AG04450 (cell line): Measurements from ENCODE around the gene MACROH2A2. TPM values are rescaled to one million over a fixed set of nuclear protein-coding genes. Genes with fewer than 3 reads are reported as not detected.

Source experiments
- CTCF ChIA-PET: fragments of 300-600, 350-600 bp; formaldehyde crosslinking; extraction: SDS; loops from one replicate; lab custom pipeline; 2022; ENCODE audit warnings: antibody characterized with exemption, inconsistent platforms; lab: Charles Lee
- POLR2A ChIA-PET: fragments of 350-600 bp; formaldehyde crosslinking; extraction: SDS; loops from one replicate; lab custom pipeline; 2021; ENCODE audit warnings: antibody characterized with exemption, inconsistent platforms; lab: Yijun Ruan, JAX
- DNase-seq: peaks from one replicate; pipeline ENCODE4 v3.0.0-alpha.2; 2011; ENCODE audit warnings: low read depth, low spot score
- H3K27ac ChIP-seq: one replicate; pipeline ENCODE4 v1.5.1; 2012; ENCODE audit warnings: low read depth, low read length, control low read depth
- H3K27me3 ChIP-seq: one replicate; pipeline ENCODE4 v1.6.0; 2012; ENCODE audit warnings: low read length; ENCODE audit not compliant: control insufficient read depth, insufficient read depth
- H3K4me3 ChIP-seq: 2 replicates; pipeline ENCODE4 v1.5.1; 2011; ENCODE audit warnings: mild to moderate bottlenecking, low read depth, low read length, control low read depth
- H3K9me3 ChIP-seq: 2 replicates; pipeline ENCODE4 v1.5.1; 2012; ENCODE audit warnings: low read length; ENCODE audit not compliant: control insufficient read depth, insufficient read depth
- CTCF ChIP-seq: IDR thresholded peaks from 2 replicates; pipeline ENCODE4 v1.5.1; 2011; ENCODE audit warnings: low read depth, low read length, control low read depth, inconsistent platforms
- polyA plus RNA-seq: library from polyadenylated mRNA; depleted of rRNA; stranded (reverse); fragments of >200 nt; gene quantifications from 2 replicates; pipeline ENCODE4 v1.2.3, GENCODE V29; 2011

Gene MACROH2A2
- polyA plus RNA-seq, 1 experiment = 21.8 TPM

DNA sequence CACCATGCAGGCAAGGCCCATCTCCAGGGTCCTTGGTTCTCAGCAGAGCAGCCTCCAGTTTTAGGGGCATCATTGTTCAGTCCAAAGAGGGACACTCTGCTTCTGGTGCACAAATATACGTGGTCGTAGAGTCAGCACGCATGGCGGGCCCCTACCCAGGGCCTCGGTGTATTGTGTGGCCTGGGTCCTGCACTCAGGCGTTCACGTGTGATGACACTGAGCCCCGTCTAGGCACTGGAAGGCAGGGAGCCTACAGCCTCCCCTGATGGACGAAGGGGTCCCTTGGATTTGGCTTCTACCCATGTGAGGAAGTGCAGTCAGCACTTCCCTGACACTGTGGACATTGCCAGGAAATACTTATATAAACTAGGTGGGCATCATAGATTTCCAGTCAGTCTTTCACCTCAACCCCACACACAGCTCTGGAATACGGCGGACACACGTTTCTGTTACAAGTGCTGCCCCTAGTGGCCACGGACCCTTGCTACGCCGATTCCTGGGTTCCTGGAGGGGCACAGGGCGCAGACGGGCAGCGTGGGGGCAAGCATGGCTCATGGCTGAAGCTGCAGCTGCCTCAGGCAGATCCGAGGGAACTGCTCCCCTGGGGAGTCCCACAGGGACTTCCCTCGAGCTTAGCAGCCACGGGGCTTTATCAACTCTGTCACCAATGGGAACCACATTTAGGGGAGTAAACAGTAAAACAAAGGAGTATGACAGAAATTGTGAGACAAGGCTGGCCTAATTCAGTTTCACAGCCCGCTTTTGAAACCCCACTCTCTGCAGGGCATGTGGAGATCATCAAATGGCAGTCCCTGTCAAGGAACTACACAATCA lies 54.5 kb downstream of the MACROH2A2 start:
- ChIA-PET CTCF (interaction anchor here (1.1 to 3.2 kb wide), 2 partner anchors 9 to 11 kb away, joined by 4 to 28 read pairs; no protein-coding TSS in a partner anchor), POLR2A (no interaction called here)
- no peak for DNase-seq

DNA sequence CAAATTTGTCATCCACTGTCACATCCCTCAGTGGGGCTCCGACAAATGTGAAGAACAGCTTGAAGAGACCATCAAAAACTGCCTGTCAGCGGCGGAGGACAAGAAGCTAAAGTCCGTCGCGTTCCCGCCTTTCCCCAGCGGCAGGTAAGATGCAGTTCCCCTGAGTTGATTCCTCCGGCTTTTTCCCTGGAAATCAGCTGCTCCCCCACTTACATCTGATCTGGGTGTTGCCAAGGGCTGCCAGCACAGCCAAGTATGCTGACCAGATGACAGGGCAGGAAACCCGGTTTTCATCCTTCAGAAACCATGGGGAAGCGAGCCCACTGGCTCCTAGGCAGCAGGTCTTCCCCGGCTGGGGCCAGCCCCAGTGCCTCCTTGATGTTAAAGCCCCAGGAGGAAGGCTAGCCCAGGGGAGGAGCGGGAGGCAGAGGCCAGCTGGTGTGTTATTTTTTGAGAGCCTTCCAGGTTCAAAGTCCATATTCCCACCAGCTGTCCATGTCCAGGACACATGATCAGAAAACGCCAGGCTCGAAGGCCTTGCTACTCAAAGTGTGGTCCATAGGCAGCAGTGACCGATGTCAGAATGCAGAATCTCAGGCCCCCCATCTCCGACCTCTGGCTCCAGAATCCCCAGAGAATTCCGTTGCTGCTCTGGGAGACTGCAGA lies 56.6 kb downstream of the MACROH2A2 start:
- Histone ChIP-seq H3K27ac (no peak overlapping the region), H3K27me3 (no peaks in the 10 kb centered on the region), H3K4me3 (no peak overlapping the region), H3K9me3 (no peaks in the 10 kb centered on the region)
- no peak for TF ChIP-seq CTCF
- ChIA-PET CTCF (no interaction called here), POLR2A (no interaction called here)
- DNase-seq = no peak

More for the DNA sequence above, 54.5 kb downstream of the MACROH2A2 start:
- H3K27ac ChIP-seq = no peak overlapping the region
- TF ChIP-seq CTCF = peak; percentile 38
- H3K9me3 ChIP-seq = no peaks in the 10 kb centered on the region
- H3K27me3 ChIP-seq = no peaks in the 10 kb centered on the region
- no peak overlapping the region for H3K4me3 ChIP-seq

DNA sequence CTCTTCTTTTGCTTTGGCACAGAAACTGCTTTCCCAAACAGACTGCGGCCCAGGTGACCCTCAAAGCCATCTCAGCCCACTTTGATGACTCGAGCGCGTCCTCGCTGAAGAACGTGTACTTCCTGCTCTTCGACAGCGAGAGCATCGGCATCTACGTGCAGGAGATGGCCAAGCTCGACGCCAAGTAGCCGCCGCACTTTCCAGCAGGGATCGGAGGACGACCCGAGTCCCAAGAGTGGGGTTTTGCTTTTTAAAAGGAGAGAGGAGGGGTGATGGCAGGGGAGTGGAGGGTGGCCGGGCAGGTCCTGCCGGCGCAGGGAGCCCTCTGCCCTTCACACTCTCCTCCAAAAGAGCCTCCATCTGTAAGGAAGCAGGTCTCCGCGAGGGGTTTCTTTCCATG lies 58.9 kb downstream of the MACROH2A2 start:
- no peak overlapping the region for H3K4me3 ChIP-seq
- H3K27me3 ChIP-seq = no peaks in the 10 kb centered on the region
- POLR2A ChIA-PET = no interaction called here
- no peak for TF ChIP-seq CTCF
- H3K9me3 ChIP-seq = no peaks in the 10 kb centered on the region
- CTCF ChIA-PET = no interaction called here
- H3K27ac ChIP-seq = no peak overlapping the region
- no peak for DNase-seq

GRCh38 chr10:70112071-70112470 lies 59.4 kb downstream of the MACROH2A2 start:
- no peak for TF ChIP-seq CTCF
- CTCF ChIA-PET = no interaction called here
- no peaks in the 10 kb centered on the region for H3K27me3 ChIP-seq

DNA sequence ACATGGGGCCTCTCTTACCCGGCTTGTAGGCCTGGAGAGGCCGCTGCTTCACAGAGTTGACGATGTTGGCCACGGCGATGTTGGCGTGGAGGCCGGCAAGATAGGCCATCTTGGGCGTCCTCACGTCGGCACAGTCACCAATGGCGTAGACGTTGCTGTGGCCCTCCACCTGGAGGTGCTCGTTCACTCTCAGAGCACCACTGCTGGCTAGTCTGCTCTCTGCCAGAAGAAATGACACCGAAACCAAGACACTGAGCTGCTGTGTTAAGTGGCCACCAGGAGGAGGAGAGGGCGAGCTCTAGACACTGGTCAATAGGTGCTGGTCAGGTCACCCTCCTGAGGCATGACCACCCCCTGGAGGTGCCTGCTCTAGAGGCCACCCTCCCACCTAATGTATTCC lies 62.3 kb downstream of the MACROH2A2 start:
- ChIA-PET POLR2A (no interaction called here), CTCF (interaction anchor here (0.6 to 3.5 kb wide), 16 partner anchors 8 to 253 kb away, joined by 3 to 55 read pairs (median 6); no protein-coding TSS in a partner anchor)
- DNase-seq = no peak
- Histone ChIP-seq H3K9me3 (no peaks in the 10 kb centered on the region), H3K27ac (no peak overlapping the region), H3K27me3 (no peaks in the 10 kb centered on the region), H3K4me3 (no peak overlapping the region)
- no peak for TF ChIP-seq CTCF

More at GRCh38 chr10:70112071-70112470, 59.4 kb downstream of the MACROH2A2 start:
- POLR2A ChIA-PET = no interaction called here
- no peak overlapping the region for H3K27ac ChIP-seq
- no peak for DNase-seq
- no peak overlapping the region for H3K4me3 ChIP-seq
- no peaks in the 10 kb centered on the region for H3K9me3 ChIP-seq
